ENCODE results near the gene RASA4B. TPM values are rescaled to one million over a fixed set of nuclear protein-coding genes. Genes with fewer than 3 reads are reported as not detected.

Gene RASA4B
- total RNA-seq, 1 donor from 2014 or later: 28.6 TPM

- DNase-seq: no peak
- no peaks in the 10 kb centered on the region for H3K4me1 Mint-ChIP-seq
- no peak overlapping the region for H3K4me3 Mint-ChIP-seq
- H3K9me3 Mint-ChIP-seq: no peaks in the 10 kb centered on the region
- no peak overlapping the region for H3K27ac Mint-ChIP-seq
- H3K36me3 Mint-ChIP-seq (ENCODE audit: low read depth): peaks cover 29% of the 10 kb centered on the region
- intact Hi-C loops (cut with micrococcal nuclease): no loop called here
- no peaks in the 10 kb centered on the region for H3K27me3 Mint-ChIP-seq
These were observed 71.9 kb downstream of the RASA4B start for GRCh38 chr7:102445674-102446071.

- intact Hi-C loops (cut with micrococcal nuclease): no loop called here
- Mint-ChIP-seq H3K36me3 (ENCODE audit: low read depth) (peaks cover 29% of the 10 kb centered on the region), H3K27me3 (no peaks in the 10 kb centered on the region), H3K4me1 (no peaks in the 10 kb centered on the region), H3K27ac (no peak overlapping the region), H3K9me3 (no peaks in the 10 kb centered on the region), H3K4me3 (no peak overlapping the region)
- no peak for DNase-seq
These were observed 72.5 kb downstream of the RASA4B start for GRCh38 chr7:102444961-102445673.

- Mint-ChIP-seq H3K27ac (no peak overlapping the region), H3K27me3 (no peaks in the 10 kb centered on the region), H3K4me1 (peaks cover 10% of the 10 kb centered on the region), H3K9me3 (no peaks in the 10 kb centered on the region), H3K4me3 (no peak overlapping the region), H3K36me3 (ENCODE audit: low read depth) (peaks cover 28% of the 10 kb centered on the region)
- intact Hi-C loops (cut with micrococcal nuclease): no loop called here
- no peak for DNase-seq
These were observed 77.4 kb downstream of the RASA4B start for GRCh38 chr7:102439963-102440795.

- intact Hi-C loops (cut with micrococcal nuclease): no loop called here
- H3K4me1 Mint-ChIP-seq: peaks cover 33% of the 10 kb centered on the region
- peak overlapping the region; percentile 49 for H3K27ac Mint-ChIP-seq
- H3K9me3 Mint-ChIP-seq: no peaks in the 10 kb centered on the region
- H3K4me3 Mint-ChIP-seq: peak overlapping the region; percentile 44
- DNase-seq: no peak
- peaks cover 27% of the 10 kb centered on the region for H3K36me3 Mint-ChIP-seq (ENCODE audit: low read depth)
- no peaks in the 10 kb centered on the region for H3K27me3 Mint-ChIP-seq
These were observed 81.5 kb downstream of the RASA4B start for GRCh38 chr7:102436118-102436517.

- H3K36me3 Mint-ChIP-seq (ENCODE audit: low read depth): peaks cover 29% of the 10 kb centered on the region
- no peaks in the 10 kb centered on the region for H3K27me3 Mint-ChIP-seq
- intact Hi-C loops (cut with micrococcal nuclease): no loop called here
- H3K4me1 Mint-ChIP-seq: peaks cover 48% of the 10 kb centered on the region
- H3K4me3 Mint-ChIP-seq: peak overlapping the region; percentile 92
- H3K27ac Mint-ChIP-seq: peak overlapping the region; percentile 90
- no peaks in the 10 kb centered on the region for H3K9me3 Mint-ChIP-seq
- DNase-seq: peak; percentile 74
These were observed 83.5 kb downstream of the RASA4B start for GRCh38 chr7:102434039-102434486.

- intact Hi-C loops (cut with micrococcal nuclease): loop anchor here (1.0 kb wide), 1 partner anchor 8 kb away; no protein-coding TSS in a partner anchor
- peak within 1 kb of the TSS; percentile 92 for H3K4me3 Mint-ChIP-seq
- H3K36me3 Mint-ChIP-seq (ENCODE audit: low read depth): peaks cover 25% of the 10 kb centered on the region
- H3K9me3 Mint-ChIP-seq: no peaks in the 10 kb centered on the region
- peaks cover 51% of the 10 kb centered on the region for H3K4me1 Mint-ChIP-seq
- no peaks in the 10 kb centered on the region for H3K27me3 Mint-ChIP-seq
- peak; percentile 96 for DNase-seq
- H3K27ac Mint-ChIP-seq: peak within 1 kb of the TSS; percentile 92
These were observed 84.1 kb downstream of the RASA4B start, which contains the start of gene ORAI2 for GRCh38 chr7:102433219-102434038. ORAI2 (plus strand) TSS chr7:102433575; CDS start chr7:102438957, 5,382 bp downstream.

Other genes starting within 250 kb of the RASA4B start
- 2.9 and 3.1 TPM in 2 replicates for gene SH2B2, start 230.9 kb downstream of the RASA4B start, total RNA-seq
- not detected in 2 replicates for gene SPDYE6, start 161.3 kb downstream of the RASA4B start, total RNA-seq
- 26.4 and 31.7 TPM in 2 replicates for gene PRKRIP1, start 121.4 kb downstream of the RASA4B start, total RNA-seq
- 45.8 and 49.8 TPM in 2 replicates for gene ORAI2, start 84.2 kb downstream of the RASA4B start, total RNA-seq
- 9.9 and 10.9 TPM in 2 replicates for gene ALKBH4, start 52.9 kb downstream of the RASA4B start, total RNA-seq
- gene LRWD1, start 52.8 kb downstream of the RASA4B start, total RNA-seq: 30.5 and 32.4 TPM in 2 replicates
- gene POLR2J, start 38.9 kb downstream of the RASA4B start, total RNA-seq: 46.8 and 50.8 TPM in 2 replicates
- 14.1 and 19.2 TPM in 2 replicates for gene UPK3BL2, start 25.9 kb upstream of the RASA4B start, total RNA-seq
- gene SPDYE2, start 33.4 kb upstream of the RASA4B start, total RNA-seq: 0.19 TPM in 1 of 2 replicates, not detected in the other
- gene POLR2J3, start 54.8 kb upstream of the RASA4B start, total RNA-seq: 49.3 and 50.9 TPM in 2 replicates
- gene RASA4, start 99.0 kb upstream of the RASA4B start, total RNA-seq: 52.8 and 54.1 TPM in 2 replicates
- 14.4 and 23.0 TPM in 2 replicates for gene UPK3BL1, start 125.0 kb upstream of the RASA4B start, total RNA-seq
- not detected in 2 replicates for gene SPDYE2B, start 132.5 kb upstream of the RASA4B start, total RNA-seq
- 17.8 and 20.2 TPM in 2 replicates for gene POLR2J2, start 153.9 kb upstream of the RASA4B start, total RNA-seq
- 7.9 and 9.3 TPM in 2 replicates for gene FAM185A, start 231.2 kb upstream of the RASA4B start, total RNA-seq